Limb (tissue), 2 donors: Measurements from ENCODE around the gene DRAM1.
"Not testable (repeated sequence)": the region's sequence is repeated elsewhere in the genome, so short reads cannot be mapped to it uniquely, and the experiment has no call there.

Experiments
- DNase-seq, 2 donors: peaks; one replicate each; pipeline ENCODE4 v3.0.0-alpha.2; 2016; ENCODE audit errors: extremely low spot score in 2 of 2

Gene DRAM1

GRCh38 chr12:101906226-101906625 is 28.8 kb downstream of the DRAM1 start:
- DNase-seq, result no peak

GRCh38 chr12:101908395-101908794 is 31.0 kb downstream of the DRAM1 start:
- no peak for DNase-seq

GRCh38 chr12:101909646-101910045 is 32.3 kb downstream of the DRAM1 start:
- DNase-seq, result no peak

GRCh38 chr12:101915841-101916240 is 38.5 kb downstream of the DRAM1 start:
- no peak for DNase-seq

GRCh38 chr12:101918805-101919204 is 41.4 kb downstream of the DRAM1 start:
- DNase-seq, result not testable (repeated sequence)

GRCh38 chr12:101919447-101919846 is 42.1 kb downstream of the DRAM1 start:
- DNase-seq, result no peak

- no peak for DNase-seq
Measured at GRCh38 chr12:101920906-101921305, 43.5 kb downstream of the DRAM1 start.

- DNase-seq, result no peak
Measured at GRCh38 chr12:101923045-101923718, 45.8 kb downstream of the DRAM1 start.

- no peak for DNase-seq
Measured at GRCh38 chr12:101924618-101925017, 47.2 kb downstream of the DRAM1 start.

GRCh38 chr12:101925361-101925760 is 48.0 kb downstream of the DRAM1 start:
- no peak for DNase-seq

- DNase-seq, result no peak
Measured at GRCh38 chr12:101925935-101926334, 48.6 kb downstream of the DRAM1 start.

- DNase-seq, result no peak
Measured at GRCh38 chr12:101927036-101927435, 49.7 kb downstream of the DRAM1 start.

GRCh38 chr12:101927999-101928398 is 50.6 kb downstream of the DRAM1 start:
- no peak for DNase-seq

- no peak for DNase-seq
Measured at GRCh38 chr12:101928556-101928955, 51.2 kb downstream of the DRAM1 start.

- DNase-seq, result no peak
Measured at GRCh38 chr12:101929365-101930041, 52.1 kb downstream of the DRAM1 start.

GRCh38 chr12:101931498-101932326 is 54.3 kb downstream of the DRAM1 start:
- no peak for DNase-seq

GRCh38 chr12:101933866-101934514 is 56.6 kb downstream of the DRAM1 start:
- no peak for DNase-seq

GRCh38 chr12:101935890-101936746 is 58.7 kb downstream of the DRAM1 start:
- peak in 1 of 2 donors; percentile 51 for DNase-seq

- DNase-seq, result no peak
Measured at GRCh38 chr12:101939306-101939705, 61.9 kb downstream of the DRAM1 start.

- DNase-seq, result peak; percentile 60 to 87
Measured at GRCh38 chr12:101939856-101940265, 62.5 kb downstream of the DRAM1 start.
